Measurements from ENCODE around the gene APELA.

DNA sequence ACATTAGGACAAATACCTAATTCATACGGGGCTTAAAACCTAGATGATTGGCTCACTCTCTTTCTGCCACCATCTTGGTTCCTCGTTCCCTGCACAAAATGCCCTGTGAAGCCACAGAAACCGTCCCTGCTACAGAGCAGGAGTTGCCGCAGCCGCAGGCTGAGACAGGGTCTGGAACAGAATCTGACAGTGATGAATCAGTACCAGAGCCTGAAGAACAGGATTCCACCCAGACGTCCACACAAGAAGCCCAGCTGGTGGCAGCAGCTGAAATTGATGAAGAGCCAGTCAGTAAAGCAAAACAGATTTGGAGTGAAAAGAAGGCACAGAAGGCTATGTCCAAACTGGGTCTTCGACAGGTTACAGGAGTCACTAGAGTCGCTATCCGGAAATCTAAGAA is 66.2 kb downstream of the APELA start:
- TF ChIP-seq, protein P1, sequence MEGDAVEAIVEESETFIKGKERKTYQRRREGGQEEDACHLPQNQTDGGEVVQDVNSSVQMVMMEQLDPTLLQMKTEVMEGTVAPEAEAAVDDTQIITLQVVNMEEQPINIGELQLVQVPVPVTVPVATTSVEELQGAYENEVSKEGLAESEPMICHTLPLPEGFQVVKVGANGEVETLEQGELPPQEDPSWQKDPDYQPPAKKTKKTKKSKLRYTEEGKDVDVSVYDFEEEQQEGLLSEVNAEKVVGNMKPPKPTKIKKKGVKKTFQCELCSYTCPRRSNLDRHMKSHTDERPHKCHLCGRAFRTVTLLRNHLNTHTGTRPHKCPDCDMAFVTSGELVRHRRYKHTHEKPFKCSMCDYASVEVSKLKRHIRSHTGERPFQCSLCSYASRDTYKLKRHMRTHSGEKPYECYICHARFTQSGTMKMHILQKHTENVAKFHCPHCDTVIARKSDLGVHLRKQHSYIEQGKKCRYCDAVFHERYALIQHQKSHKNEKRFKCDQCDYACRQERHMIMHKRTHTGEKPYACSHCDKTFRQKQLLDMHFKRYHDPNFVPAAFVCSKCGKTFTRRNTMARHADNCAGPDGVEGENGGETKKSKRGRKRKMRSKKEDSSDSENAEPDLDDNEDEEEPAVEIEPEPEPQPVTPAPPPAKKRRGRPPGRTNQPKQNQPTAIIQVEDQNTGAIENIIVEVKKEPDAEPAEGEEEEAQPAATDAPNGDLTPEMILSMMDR (conservative IDR thresholded peaks at IDR 0.05 in 1 of 2, IDR thresholded peaks at IDR 0.05 in 1 of 2; ENCODE audit: extremely low read depth in 1 of 2, insufficient read depth in 1 of 2, low read depth in 1 of 2, low read length in 2 of 2): no peak
- TF ChIP-seq EZH2 (IDR thresholded peaks at IDR 0.05; ENCODE audit: borderline replicate concordance, low read length): no peak

Measured in mammary epithelial cell (primary cell).